ENCODE measurements around the gene CPEB4.

DNA sequence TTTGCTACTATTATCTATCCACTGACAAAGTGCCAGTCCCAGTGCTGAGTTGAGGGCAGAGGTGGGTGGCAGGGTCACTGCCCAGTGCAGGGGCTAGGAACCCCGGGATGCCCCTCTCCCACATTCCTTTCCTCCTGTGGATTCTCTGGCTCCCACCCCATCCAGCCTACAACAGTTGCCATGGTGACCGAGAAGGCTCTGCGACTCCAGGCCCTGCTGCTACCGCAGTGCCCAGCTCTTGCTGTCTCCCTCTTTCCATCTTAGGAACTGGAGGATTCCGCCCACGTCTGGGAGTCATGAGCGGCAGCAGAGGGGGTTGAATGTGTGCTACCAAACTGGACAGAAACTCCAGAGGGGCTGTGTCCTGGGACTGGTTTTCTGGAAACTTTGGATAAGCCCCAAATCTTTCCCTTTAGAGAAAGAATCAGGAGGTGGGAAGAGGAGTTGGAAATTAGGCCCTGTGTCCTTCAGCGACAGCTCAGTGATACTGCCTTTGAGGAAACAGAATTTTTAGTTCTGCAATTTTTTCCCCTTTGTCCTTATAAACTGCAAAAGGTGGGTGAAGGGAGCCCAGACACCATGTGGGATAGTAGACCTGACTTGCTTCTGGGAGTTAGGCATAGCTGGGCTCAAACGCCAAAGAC is 80.1 kb downstream of the CPEB4 start:
- TF ChIP-seq, protein P1, sequence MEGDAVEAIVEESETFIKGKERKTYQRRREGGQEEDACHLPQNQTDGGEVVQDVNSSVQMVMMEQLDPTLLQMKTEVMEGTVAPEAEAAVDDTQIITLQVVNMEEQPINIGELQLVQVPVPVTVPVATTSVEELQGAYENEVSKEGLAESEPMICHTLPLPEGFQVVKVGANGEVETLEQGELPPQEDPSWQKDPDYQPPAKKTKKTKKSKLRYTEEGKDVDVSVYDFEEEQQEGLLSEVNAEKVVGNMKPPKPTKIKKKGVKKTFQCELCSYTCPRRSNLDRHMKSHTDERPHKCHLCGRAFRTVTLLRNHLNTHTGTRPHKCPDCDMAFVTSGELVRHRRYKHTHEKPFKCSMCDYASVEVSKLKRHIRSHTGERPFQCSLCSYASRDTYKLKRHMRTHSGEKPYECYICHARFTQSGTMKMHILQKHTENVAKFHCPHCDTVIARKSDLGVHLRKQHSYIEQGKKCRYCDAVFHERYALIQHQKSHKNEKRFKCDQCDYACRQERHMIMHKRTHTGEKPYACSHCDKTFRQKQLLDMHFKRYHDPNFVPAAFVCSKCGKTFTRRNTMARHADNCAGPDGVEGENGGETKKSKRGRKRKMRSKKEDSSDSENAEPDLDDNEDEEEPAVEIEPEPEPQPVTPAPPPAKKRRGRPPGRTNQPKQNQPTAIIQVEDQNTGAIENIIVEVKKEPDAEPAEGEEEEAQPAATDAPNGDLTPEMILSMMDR (IDR thresholded peaks at IDR 0.05): no peak
- TF ChIP-seq ZFX (IDR thresholded peaks at IDR 0.05; ENCODE audit: borderline replicate concordance): no peak
